GM11168 (cell line): Measurements from ENCODE around the gene PSMD9.
"Not testable (repeated sequence)": the region's sequence is repeated elsewhere in the genome, so short reads cannot be mapped to it uniquely, and the experiment has no call there.

Source experiments
- in situ Hi-C: fragments of 300-500 bp; cut with MboI; formaldehyde crosslinking; loops from one replicate; pipeline ENCODE4 v1.12.0; 2022; ENCODE audit warnings: low sequenced_read_pairs; ENCODE audit not compliant: unreplicated experiment

Gene PSMD9

DNA sequence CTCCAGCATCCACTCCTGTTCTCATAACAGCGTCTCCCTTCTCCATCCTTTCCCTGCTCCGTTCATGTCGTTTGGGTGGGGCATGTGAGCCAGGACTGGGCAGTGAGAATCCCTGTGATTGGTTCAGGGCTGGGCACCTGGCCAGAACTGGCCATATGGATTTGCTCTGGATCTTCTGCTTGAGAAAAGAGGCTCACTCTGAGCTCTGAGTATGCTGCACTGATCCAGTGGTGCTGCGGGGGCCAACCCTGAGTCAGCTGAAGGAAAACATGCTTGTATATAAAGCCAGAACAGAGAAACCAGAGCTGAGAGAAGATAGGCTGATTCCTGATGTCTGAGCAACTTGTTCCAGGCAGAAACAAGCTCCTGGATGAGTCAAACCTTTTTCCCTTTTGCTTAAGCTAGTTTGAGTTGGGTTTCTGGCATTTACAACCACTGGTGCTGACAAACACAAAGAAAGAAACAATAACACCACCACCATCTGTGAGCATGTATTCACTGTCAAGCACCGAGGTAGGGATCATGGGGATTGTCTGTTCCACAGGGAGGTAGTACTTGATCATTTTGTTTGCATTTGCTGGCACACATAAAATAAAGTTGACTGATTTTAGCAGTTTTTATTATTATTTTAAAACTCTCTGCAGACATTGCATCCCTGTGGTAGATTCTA lies 15.9 kb upstream of the PSMD9 start:
- in situ Hi-C loops = no loop called here

DNA sequence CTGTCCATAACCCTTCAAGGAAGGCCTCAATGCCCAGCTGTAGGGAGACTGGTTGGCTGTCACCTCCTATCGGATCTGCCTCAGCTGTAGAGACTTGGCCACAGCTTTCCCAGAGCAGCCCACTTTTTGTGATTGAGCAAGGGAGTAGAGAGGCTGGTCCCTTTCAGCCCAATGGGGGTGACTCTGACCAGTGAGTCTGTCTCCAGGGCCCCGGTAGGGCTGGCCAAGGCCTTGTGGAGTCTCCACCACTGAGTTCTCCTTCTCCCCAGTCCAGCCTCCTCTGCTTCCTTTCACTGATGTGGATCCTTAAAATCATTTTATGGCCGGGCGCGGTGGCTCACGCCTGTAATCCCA lies 15.4 kb upstream of the PSMD9 start:
- in situ Hi-C loops = no loop called here

DNA sequence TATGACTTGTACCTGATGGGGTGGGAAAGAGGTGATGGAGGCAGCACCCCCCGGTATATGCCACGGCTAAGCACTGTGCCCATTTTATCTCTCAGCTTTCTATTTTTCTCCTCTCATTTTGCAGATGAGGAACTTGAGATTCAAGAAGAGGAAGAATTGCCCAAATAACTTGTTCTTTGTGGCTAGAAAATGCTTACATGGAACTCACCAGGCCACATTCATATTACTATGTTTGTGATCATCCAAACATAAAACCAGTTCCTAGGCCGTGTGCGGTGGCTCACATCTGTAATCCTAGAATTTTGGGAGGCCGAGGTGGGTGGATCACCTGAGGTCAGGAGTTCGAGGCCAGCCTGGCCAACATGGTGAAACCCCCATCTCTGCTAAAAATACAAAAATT lies 14.5 kb upstream of the PSMD9 start:
- in situ Hi-C loops = no loop called here

DNA sequence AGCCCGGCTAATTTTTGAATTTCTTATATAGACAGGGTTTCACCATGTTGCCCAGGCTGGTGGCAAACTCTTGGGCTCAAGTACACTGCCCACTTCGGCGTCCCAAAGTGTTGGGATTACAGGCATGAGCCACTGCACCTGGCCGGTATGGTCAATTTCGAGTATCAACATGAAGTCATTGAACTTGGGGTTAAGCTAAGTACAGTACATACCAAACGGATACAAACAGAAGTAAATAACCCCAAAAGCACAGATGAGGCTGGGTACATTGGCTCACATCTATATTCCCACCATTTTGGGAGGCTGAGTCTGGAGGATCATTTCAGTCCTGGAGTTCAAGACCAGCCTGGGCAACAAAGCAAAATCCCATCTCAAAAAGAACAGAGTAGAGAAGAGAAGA lies 13.0 kb upstream of the PSMD9 start:
- in situ Hi-C loops = no loop called here

DNA sequence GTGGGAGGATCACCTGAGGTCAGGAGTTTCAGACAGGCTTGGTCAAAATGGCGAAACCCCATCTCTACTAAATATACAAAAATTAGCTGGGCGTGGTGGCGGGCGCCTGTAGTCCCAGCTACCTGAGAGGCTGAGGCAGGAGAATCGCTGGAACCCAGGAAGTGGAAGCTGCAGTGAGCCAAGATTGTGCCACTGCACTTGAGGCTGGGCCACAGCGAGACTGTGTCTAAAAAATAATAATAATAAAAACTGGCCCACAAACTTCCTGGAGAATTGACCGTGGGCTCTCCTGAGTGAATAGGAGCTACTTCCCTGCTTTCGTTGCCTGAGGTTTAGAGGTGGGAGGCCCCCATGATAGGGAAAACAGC lies 12.5 kb upstream of the PSMD9 start:
- in situ Hi-C loops = not testable (repeated sequence)

DNA sequence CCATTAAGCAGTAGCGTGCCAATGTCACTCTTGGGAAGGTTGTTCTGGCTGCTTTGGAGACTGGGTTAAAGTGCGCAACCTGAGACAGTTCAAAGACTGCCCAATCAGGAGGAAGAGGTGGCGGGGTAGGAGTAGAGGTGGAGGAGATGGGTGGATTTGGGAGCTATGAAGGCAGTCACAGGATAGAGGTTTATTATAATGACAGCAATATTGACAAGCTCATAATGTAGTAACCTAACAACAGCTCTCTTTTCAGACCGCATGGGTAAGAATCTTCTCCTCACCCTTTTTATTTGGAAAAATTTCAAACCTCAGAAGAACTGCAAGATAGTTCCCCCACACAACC lies 5.3 kb upstream of the PSMD9 start:
- in situ Hi-C loops = no loop called here

DNA sequence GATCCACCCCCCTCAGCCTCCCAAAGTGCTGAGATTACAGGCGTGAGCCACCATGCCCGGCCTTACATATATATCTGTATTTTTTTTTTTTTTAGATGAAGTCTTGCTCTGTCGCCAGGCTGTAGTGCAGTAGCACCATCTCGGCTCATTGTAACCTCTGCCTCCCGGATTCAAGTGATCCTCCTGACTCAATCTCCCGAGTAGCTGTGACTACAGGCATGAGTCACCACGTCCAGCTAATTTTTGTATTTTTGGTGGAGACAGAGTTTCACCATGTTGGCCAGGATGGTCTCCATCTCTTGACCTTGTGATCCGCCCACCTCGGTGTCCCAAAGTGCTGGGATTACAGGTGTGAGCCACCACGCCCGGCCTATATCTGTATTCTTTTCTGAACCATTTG lies 3.5 kb upstream of the PSMD9 start:
- in situ Hi-C loops = not testable (repeated sequence)

DNA sequence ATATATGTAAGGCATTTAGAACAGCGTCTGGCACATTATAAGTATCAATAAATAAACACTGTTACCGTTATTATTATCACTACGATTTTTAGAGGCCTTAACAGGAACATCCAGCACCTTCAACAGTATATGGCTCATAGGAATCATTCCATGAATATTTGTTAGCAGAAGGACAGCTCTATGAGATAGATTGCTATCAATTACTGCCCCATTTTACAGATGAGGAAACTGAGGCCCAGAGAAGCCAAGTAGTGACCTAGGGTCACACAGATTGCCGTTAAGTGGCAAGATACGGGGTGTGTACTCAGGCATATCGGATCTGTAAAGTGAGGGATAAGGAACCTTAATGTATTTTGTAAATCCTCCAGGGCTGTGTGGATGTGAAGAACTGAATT lies 510 bp upstream of the PSMD9 start:
- in situ Hi-C loops = no loop called here

DNA sequence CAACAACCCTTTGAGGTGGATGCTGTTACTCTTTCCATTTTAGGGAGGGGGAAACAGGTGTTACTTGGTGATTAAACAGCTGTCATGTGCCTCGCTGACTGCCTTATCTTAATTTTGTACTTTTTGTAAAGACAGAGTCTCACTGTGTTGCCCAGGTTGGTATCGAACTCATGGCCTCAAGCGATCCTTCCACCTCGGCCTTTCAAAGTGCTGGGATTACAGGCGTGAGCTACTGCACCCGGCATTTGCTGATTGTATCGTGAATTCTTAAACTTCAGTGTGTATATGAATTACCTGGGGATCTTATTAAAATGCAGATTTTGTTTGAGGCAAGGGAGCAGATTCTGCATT lies 659 bp downstream of the PSMD9 start:
- in situ Hi-C loops = no loop called here

DNA sequence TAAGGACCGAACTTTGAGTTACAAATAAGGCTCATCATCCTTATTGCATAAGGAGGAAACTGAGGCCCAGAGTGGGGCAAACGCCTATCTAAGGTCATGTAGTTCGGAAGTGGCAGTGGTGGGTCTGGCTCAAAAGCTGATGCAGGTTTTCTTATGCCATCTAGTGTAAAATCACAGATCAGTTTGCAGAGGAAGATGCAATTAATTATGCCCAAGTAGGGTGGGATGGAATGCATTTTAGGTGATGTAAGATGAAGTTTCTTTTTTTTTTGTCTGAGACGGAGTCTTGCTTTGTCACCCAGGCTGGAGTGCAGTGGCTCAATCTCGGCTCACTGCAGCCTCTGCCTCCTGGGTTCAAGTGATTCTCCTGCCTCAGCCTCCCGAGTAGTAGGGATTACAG lies 1.1 kb downstream of the PSMD9 start:
- in situ Hi-C loops = not testable (repeated sequence)

DNA sequence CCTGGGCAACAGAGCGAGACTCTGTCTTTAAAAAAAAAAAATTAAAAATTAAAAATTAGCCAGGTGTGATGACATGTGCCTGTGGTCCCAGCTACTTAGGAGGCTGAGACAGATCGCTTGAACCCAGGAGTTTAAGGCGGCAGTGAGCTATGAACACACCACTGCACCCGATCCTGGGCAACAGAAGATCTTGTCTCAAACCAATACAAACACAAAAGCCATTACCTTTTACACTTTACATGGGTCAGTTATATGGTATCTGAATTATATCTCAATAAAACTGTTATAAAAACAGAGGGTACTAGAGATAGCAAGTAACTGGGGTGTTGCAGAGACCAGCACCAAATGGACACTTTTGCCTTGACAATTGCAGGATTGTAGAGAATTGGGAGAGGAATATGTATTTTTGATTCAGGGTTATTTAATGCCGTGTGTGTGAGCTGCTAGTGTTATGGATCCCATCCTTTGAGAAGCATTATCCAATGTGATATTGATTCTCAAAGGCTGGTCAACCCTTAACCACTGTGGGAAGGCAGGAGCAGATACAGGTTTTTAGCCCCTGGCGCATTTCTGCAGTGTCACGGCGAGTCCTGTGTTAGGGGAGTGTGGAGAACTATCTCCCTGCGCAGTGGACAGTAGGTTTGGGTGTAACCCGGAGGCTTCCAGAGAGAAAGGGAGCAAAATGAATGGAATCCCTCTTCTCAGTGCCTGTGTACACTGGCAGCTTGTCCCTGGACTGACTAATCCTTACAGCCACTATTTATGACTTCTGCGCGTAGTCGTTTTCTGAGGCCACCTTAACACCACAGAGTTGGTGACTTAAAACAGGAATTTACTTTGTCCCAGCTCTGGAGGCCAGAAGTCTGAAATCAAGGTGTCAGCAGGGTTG lies 4.3 kb downstream of the PSMD9 start:
- in situ Hi-C loops = no loop called here

DNA sequence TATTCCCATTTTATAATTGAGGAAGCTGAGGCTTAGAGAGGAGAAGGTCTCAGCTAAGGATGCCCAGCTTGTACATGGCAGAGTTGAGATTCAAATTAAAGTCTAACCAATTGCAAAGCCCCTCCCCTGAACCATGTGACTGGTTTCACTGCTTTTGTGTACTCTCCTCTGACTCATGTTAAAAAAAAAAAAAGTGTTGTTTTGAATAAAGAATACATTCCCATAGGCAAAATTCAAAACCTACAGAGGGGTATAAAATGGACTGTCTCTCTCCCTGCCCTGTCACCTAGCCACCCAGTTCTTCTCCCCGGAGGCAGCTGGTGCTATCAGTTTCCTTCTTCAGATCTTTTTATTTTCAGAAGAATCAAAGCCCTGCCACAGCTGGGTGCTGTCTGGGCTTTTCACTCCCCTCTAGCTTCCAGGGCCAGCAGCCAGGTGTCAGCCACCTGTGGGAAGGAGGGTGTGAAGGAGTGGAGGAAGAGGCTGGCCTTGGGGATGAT lies 5.4 kb downstream of the PSMD9 start:
- in situ Hi-C loops = no loop called here

DNA sequence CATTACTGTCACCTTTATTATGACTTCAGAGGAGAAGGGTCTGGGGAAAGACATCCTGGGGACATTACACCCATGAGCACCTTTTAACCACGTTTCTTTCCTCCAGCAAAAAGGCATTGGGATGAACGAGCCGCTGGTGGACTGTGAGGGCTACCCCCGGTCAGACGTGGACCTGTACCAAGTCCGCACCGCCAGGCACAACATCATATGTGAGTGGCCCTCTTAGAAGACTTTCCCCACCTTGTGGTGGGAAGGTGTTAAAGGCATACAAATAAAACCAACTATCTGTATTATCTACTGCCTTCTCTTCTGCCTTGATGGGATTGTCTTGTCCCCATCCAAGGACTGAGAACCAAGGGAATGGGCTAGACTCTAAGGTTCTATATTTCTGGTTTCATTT lies 6.0 kb downstream of the PSMD9 start:
- in situ Hi-C loops = no loop called here

DNA sequence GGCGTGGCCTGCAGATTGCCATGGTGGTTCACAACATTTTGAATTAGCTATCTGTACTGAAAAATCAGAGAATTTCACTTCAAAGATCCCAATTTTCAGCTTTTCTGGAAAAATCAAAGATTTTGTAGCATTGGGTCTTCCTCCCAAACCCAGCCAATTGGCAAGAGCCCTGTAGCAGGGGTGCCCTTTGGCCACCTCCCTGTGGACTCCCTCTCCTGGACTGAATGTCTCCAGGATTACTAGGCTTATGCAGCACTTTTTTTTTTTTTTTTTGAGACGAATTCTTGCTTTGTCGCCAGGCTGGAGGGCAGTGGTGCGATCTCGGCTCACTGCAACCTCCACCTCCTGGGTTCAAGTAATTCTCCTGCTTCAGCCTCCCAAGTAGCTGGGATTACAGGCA lies 9.7 kb downstream of the PSMD9 start:
- in situ Hi-C loops = no loop called here

DNA sequence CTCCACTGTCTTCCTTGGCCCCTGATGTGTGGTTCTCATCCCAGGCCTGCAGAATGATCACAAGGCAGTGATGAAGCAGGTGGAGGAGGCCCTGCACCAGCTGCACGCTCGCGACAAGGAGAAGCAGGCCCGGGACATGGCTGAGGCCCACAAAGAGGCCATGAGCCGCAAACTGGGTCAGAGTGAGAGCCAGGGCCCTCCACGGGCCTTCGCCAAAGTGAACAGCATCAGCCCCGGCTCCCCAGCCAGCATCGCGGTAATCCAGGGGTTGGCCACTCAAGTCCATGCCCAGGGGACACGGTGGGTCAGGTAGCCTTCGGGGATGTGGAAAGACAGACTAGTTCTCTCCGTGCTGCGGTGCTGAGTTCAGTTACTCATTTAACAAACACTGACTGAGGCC lies 11.0 kb downstream of the PSMD9 start:
- in situ Hi-C loops = no loop called here

DNA sequence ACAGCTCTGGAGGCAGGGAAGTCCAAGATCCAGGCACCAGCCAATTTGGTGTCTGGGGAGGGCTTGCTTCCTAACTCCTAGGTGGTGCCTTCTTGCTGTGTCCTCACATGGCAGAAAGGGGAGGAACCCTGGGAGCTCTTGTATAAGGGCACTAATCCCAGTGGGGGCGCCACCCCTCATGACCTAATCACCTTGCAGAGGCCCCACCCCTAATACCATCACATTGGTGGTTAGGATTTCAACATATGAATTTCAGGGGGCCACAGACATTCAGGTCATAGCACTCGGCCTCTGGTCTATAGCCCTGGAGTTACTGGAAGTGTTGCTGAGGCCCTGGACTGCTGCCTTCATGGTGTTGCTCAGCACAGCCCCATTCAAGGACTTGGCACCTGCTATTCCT lies 14.6 kb downstream of the PSMD9 start:
- in situ Hi-C loops = no loop called here

DNA sequence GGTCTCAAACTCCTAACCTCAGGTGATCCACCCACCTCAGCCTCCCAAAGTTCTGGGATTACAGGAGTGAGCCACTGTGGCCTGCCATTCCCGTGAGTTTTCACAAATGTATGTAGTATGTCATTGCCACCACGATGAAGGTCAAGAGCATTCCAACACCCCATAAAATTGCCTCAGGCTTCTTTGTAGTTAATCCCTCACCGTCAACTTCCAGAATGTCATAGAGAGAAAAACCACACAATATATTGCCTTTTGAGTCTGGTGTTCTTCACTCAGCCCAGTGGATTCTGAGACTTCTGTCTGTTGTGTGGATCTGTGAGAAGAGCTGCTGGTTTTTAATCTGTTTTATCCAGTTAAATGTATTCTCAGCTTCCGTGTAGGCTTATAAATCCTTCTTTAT lies 17.2 kb downstream of the PSMD9 start:
- in situ Hi-C loops = no loop called here

DNA sequence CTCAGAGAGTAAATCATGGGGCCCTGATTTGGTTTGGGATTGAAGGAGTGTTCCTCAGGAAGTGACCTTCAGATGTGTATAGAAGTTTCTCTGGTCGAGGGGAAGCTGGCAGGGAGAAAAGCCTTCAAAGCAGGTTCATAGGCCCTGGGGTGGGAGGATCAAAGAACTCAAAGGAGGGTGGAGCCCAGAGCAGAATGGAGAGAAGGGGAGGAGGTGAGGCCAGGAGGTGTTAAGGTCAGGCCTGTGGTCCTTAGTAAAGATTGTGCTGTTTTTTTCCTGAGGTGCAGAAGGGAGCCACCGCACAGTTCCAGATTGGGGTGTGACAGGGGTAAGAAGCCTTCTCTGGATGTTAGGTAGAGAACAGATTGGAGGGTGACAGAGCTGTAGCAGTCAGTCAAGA lies 20.1 kb downstream of the PSMD9 start:
- in situ Hi-C loops = no loop called here

DNA sequence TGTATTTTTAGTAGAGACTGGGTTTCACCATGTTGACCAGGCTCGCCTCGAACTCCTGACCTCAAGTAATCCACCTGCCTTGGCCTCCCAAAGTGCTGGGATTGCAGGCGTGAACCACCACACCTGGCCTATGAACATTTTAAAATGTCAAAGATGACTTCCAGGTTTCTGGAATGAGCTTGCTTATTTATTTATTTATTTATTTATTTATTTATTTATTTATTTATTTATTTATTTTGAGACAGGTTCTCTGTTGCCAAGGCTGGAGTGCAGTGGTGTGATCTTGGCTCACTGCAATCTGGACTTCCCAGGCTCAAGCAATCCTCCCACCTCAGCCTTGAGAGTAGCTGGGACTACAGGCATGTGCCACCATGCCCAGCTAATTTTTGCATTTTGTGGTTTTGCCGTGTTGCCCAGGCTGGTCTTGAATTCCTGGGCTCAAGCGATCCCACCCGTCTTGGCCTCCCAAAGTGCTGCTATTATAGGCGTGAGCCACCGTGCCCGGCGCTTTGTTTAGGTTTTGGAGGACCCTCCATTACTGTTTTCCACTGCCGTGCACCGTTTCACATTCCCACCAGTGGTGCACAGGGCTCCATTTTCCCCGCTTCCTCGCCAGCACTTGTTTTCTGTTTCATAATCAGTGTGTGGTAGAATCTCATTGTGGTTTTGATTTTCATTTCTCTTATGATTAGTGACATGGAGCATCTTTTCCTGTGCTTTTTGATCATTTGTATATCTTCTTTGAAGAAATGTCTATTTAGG lies 23.4 kb downstream of the PSMD9 start:
- in situ Hi-C loops = no loop called here

DNA sequence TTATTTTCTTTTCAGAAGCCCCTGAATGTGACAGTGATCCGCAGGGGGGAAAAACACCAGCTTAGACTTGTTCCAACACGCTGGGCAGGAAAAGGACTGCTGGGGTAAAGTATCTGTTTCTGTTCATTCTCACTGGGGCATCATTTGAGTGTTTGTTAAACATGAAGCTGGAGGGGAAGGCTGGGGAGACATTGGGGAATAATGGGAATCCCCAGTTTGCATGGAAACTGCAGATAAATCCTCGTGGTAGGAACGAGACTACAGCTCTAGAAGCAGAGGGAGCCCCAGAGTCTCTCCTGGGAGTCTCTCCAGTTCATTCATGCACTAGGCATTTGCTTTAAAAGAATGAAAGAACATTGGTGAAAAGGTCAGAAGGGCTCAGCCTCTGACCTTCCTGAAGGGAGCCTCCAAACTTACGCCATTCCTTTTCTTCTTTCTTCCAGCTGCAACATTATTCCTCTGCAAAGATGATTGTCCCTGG lies 27.3 kb downstream of the PSMD9 start:
- in situ Hi-C loops = no loop called here

DNA sequence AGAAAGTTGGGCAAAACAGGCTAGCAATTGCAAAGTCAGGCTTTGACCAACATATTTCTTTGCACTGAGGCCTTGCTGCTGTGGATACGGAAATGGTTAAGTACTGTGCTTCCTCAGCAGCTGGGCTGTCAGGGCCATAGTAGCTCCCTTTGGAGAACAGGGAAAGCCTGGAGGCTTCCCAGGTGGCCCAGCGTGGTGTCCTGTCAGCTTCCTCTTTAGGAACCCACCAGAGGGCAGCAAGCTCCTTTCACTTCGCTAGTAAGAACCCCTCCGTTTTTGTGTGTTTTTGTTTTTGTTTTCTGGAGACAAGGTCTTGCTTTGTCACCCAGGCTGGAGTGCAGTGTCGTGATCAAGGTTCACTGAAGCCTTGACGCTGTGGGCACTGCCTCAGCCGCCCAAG lies 28.1 kb downstream of the PSMD9 start:
- in situ Hi-C loops = no loop called here
